AG09309 (cell line): Measurements from ENCODE around the gene RGPD3.

Source experiments
- DNase-seq: peaks from one replicate; pipeline ENCODE4 v3.0.0-alpha.2; 2010; ENCODE audit warnings: low read depth
- H3K4me3 ChIP-seq: 2 replicates; pipeline ENCODE4 v1.5.1; 2011; ENCODE audit warnings: mild to moderate bottlenecking, low read depth, low read length, moderate library complexity; ENCODE audit not compliant: control insufficient read depth
- TF ChIP-seq, protein P1 (sequence below): IDR thresholded peaks from 2 replicates; pipeline ENCODE4 v1.5.1; 2011; ENCODE audit warnings: mild to moderate bottlenecking, low read depth, low read length, inconsistent platforms; ENCODE audit not compliant: insufficient read depth, control insufficient read depth; ENCODE audit errors: missing control alignments

Gene RGPD3

DNA sequence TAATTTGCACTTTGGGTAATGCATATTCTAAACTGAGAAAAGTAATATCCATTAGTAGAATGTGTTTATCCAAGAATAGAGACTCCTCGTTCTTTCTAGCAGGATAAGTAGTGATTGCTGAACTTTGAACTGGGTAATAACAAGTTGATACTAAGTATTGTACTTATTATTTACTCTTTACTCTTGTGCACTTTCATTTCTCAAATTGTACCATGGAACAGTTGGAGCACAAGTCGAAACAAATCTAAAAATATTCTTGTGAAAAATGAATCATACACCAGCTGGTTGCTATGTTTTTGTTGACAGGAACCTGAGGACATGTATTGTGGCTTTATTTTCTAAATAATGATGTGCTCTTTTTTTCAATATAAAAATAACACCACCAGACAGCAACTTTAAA, 111.9 kb downstream of the RGPD3 start:
- TF ChIP-seq, protein P1, sequence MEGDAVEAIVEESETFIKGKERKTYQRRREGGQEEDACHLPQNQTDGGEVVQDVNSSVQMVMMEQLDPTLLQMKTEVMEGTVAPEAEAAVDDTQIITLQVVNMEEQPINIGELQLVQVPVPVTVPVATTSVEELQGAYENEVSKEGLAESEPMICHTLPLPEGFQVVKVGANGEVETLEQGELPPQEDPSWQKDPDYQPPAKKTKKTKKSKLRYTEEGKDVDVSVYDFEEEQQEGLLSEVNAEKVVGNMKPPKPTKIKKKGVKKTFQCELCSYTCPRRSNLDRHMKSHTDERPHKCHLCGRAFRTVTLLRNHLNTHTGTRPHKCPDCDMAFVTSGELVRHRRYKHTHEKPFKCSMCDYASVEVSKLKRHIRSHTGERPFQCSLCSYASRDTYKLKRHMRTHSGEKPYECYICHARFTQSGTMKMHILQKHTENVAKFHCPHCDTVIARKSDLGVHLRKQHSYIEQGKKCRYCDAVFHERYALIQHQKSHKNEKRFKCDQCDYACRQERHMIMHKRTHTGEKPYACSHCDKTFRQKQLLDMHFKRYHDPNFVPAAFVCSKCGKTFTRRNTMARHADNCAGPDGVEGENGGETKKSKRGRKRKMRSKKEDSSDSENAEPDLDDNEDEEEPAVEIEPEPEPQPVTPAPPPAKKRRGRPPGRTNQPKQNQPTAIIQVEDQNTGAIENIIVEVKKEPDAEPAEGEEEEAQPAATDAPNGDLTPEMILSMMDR: no peak
- no peak for DNase-seq
- H3K4me3 ChIP-seq: no peak overlapping the region

DNA sequence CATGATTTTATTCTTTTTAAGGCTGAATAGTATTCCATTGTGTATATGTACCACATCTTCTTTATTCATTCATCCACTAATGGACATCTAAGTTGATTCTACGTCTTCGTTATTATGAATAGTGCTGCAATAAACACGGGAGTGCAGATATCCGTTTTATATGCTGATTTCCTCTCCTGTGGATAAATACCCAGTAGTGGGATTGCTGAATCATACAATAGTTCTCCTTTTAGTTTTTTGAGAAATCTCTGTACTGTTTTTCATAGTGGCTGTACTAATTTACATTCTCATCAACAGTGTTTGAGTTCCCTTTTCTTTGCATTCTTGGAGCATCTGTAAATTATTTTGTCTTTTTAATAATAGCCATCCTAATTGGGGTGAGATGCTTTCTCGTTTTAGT, 114.5 kb downstream of the RGPD3 start:
- no peak for DNase-seq
- no peak overlapping the region for H3K4me3 ChIP-seq
- TF ChIP-seq, protein P1: no peak

DNA sequence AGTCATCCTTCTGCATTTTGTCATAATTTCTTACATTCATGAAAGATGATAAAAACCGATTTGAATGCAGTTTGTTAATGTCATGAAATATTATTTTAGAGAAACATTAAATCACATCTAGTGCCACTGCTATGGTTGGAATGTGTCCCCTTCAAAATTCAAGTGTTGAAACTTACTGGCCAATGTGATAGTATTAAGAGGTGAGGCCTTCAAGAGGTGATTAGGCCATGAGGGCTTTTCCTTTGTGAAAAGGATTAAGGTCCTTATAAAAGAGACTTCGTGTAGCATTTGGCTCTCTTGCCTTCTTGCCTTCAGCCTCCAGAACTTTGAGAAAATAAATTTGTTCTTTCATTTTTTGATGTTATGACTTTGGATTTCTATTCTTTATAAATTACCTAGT, 117.2 kb downstream of the RGPD3 start:
- DNase-seq: no peak
- H3K4me3 ChIP-seq: no peak overlapping the region
- TF ChIP-seq, protein P1: no peak

DNA sequence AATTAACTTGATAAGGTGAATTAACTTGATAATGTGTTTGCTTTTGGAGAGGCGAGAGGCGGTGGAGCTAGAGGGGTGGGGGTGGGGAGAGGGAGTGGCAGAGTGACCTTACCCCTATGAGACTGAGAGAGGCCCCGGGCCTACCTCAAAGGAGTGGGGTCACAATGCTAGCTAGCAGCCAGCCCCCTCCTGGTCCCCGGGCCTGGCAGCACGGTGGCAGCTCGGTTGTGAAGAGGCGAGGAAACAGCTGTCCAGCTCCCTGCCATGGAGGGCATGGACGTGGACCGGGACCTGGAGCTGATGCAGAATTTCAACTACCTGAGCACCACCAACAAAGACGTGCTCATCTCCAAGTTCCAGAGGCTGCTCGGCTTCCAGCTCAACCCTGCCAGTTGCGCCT, 123.9 kb downstream of the RGPD3 start:
- TF ChIP-seq, protein P1: no peak
- DNase-seq: no peak
- no peak overlapping the region for H3K4me3 ChIP-seq

DNA sequence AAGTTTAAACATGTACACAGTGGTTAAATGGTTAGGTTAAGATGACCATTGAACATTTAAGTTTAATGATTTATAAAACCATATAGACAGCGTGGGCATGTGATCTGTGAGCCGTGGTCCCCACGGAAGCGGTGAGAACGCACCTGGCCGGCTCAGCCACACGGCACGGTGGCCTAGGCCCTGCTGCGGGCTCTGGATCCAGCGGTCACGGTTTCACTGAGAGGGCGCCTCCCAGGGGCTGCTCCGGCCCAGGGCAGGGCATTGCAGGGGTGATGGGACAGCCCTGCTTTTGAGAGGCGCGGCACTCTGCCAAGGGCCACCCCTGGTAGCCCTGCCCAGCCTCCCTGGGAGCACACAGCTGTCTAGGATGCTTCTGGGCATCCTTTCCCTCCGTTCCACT, 124.9 kb downstream of the RGPD3 start:
- H3K4me3 ChIP-seq: no peak overlapping the region
- TF ChIP-seq, protein P1: no peak
- DNase-seq: no peak

DNA sequence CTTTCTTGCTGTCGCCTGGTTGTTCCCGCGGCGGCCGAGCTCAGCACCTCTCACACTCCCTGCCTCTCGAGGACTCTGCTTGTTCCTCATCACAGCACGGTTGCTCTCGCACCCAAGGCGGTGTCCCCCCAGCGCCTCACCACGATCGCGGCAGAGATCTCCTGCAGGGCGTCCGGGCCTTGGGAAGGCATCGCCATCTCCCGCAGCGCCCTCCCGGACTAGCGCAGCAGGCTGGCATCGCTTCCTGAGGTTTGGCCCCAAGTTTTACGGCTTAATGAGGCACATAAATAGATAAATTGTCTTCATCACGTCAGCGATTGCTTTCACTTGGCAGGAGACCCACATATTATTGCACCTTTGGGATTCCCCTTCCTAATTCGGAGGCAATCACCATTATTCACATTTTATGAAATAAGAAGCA, 125.4 kb downstream of the RGPD3 start:
- TF ChIP-seq, protein P1: no peak
- no peak for DNase-seq
- no peak overlapping the region for H3K4me3 ChIP-seq

DNA sequence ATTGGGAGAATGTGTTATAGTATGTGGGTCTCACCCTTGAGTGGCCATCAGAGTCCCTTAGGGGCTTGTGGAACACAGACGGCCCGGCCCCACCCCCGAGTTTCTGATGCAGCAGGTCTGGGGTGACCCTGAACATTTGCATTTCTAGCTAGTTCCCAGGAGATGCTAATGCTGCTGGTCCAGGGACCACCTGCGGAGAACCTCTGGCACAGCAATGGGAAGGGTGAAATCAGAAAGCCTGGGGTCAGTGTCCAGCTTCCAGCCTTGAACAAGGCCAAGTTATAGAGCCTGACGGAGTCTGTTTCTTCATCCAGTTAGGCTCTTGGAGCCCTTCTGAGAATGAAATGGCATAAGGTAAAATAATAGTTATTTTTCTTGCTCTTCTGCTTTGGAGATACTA, 126.5 kb downstream of the RGPD3 start:
- no peak overlapping the region for H3K4me3 ChIP-seq
- DNase-seq: no peak
- TF ChIP-seq, protein P1: no peak
